HepG2 (cell line): ENCODE results near the gene NCKAP1. TPM values are rescaled to one million over a fixed set of nuclear protein-coding genes. Genes with fewer than 3 reads are reported as not detected.

Experiments used
- ARNT ChIP-seq: fragments of 450-650 bp; IDR thresholded peaks from 2 replicates; pipeline ENCODE4 v1.6.1; 2017
- BRCA1 ChIP-seq: sonication (generic); formaldehyde crosslinking; IDR thresholded peaks from 2 replicates; pipeline ENCODE4 v1.4.0; 2020; ENCODE audit warnings: missing genetic modification reagents
- GABPB1 ChIP-seq: IDR thresholded peaks from 2 replicates; pipeline ENCODE4 v1.6.1; 2016; ENCODE audit warnings: mild to moderate bottlenecking, missing genetic modification reagents, moderate library complexity, missing compliant biosample characterization
- GPN1 ChIP-seq: sonication (generic); formaldehyde crosslinking; IDR thresholded peaks from 2 replicates; pipeline ENCODE4 v1.5.1; 2020; ENCODE audit warnings: missing genetic modification reagents, borderline replicate concordance
- HHEX ChIP-seq: IDR thresholded peaks from 2 replicates; pipeline ENCODE4 v1.6.1; 2016; ENCODE audit warnings: control low read depth
- KDM4B ChIP-seq: sonication (generic); formaldehyde crosslinking; IDR thresholded peaks from 2 replicates; pipeline ENCODE4 v1.4.0; 2020; ENCODE audit warnings: missing genetic modification reagents
- KDM5A ChIP-seq: fragments of 200-600 bp; sonication (generic); IDR thresholded peaks from 2 replicates; pipeline ENCODE4 v1.7.0; 2018; ENCODE audit warnings: antibody characterized with exemption, mild to moderate bottlenecking, low read length, borderline replicate concordance
- MAFG ChIP-seq: sonication (generic); formaldehyde crosslinking; IDR thresholded peaks from 2 replicates; pipeline ENCODE4 v1.5.1; 2020; ENCODE audit warnings: mild to moderate bottlenecking, missing genetic modification reagents
- PBX3 ChIP-seq: sonication (generic); formaldehyde crosslinking; IDR thresholded peaks from 2 replicates; pipeline ENCODE4 v1.8.1; 2023; ENCODE audit warnings: missing genetic modification reagents, inconsistent platforms, borderline replicate concordance
- ZBTB20 ChIP-seq: sonication (generic); formaldehyde crosslinking; IDR thresholded peaks from 2 replicates; pipeline ENCODE4 v1.8.1; 2023; ENCODE audit warnings: missing genetic modification reagents, low read depth, mild to moderate bottlenecking, borderline replicate concordance
- ZBTB21 ChIP-seq: sonication (generic); formaldehyde crosslinking; IDR thresholded peaks from 2 replicates; pipeline ENCODE4 v1.4.0; 2020; ENCODE audit warnings: missing genetic modification reagents
- ZFP82 ChIP-seq: sonication (generic); formaldehyde crosslinking; IDR thresholded peaks from 2 replicates; pipeline ENCODE4 v1.5.1; 2020; ENCODE audit warnings: mild to moderate bottlenecking, missing genetic modification reagents, borderline replicate concordance
- ZHX1 ChIP-seq: sonication (generic); formaldehyde crosslinking; IDR thresholded peaks from 2 replicates; pipeline ENCODE4 v1.8.1; 2022; ENCODE audit warnings: low read depth, mild to moderate bottlenecking, missing genetic modification reagents
- ZMYM3 ChIP-seq: sonication (generic); formaldehyde crosslinking; IDR thresholded peaks from 2 replicates; pipeline ENCODE4 v1.5.1; 2020; ENCODE audit warnings: mild to moderate bottlenecking, missing genetic modification reagents
- ZNF205 ChIP-seq: IDR thresholded peaks from 2 replicates; pipeline ENCODE4 v1.6.1; 2018; ENCODE audit warnings: missing biosample characterization, missing genetic modification reagents
- ZNF362 ChIP-seq: sonication (generic); formaldehyde crosslinking; IDR thresholded peaks from 2 replicates; pipeline ENCODE4 v1.4.0; 2020; ENCODE audit warnings: missing genetic modification reagents, mild to moderate bottlenecking, borderline replicate concordance
- ZNF414 ChIP-seq: sonication (generic); formaldehyde crosslinking; IDR thresholded peaks from 2 replicates; pipeline ENCODE4 v1.5.0; 2020; ENCODE audit warnings: missing genetic modification reagents
- ZNF430 ChIP-seq: sonication (generic); formaldehyde crosslinking; IDR thresholded peaks from 2 replicates; pipeline ENCODE4 v1.9.0; 2021; ENCODE audit warnings: mild to moderate bottlenecking, missing genetic modification reagents
- ZNF616 ChIP-seq: sonication (generic); formaldehyde crosslinking; IDR thresholded peaks from 2 replicates; pipeline ENCODE4 v1.5.0; 2020; ENCODE audit warnings: low read depth, mild to moderate bottlenecking, missing genetic modification reagents
- ZNF678 ChIP-seq: sonication (generic); formaldehyde crosslinking; IDR thresholded peaks from 2 replicates; pipeline ENCODE4 v1.4.0; 2020; ENCODE audit warnings: mild to moderate bottlenecking, missing genetic modification reagents
- ZNF747 ChIP-seq: sonication (generic); formaldehyde crosslinking; IDR thresholded peaks from 2 replicates; pipeline ENCODE4 v1.8.1; 2023; ENCODE audit warnings: missing genetic modification reagents, mild to moderate bottlenecking, borderline replicate concordance
- ZSCAN5A ChIP-seq: sonication (generic); formaldehyde crosslinking; IDR thresholded peaks from 2 replicates; pipeline ENCODE4 v1.8.0; 2022; ENCODE audit warnings: mild to moderate bottlenecking, missing genetic modification reagents, borderline replicate concordance
- polyA plus RNA-seq, 8 experiments: library from polyadenylated mRNA; depleted of rRNA in 3 of 8; stranded (reverse) in 7 of 8; unstranded in 1 of 8; fragments of >200 nt; fragmentation: Illumina TruSeq in 4 of 8; extraction: Trizol in 4 of 8; gene quantifications; 2 replicates each; pipeline versions ENCODE4 v1.2.1 to v1.2.3, GENCODE V29; 2011 to 2016; ENCODE audit warnings: low read depth in 4 of 8, missing spikeins in 1 of 8, mixed read lengths in 1 of 8; ENCODE audit not compliant: insufficient read depth in 1 of 8
- total RNA-seq, 5 experiments: library from RNA; depleted of rRNA; stranded (reverse); fragments of >200 nt; fragmentation: Illumina TruSeq; extraction: Trizol; gene quantifications; 2 replicates each; pipeline ENCODE4 v1.2.3, GENCODE V29; 2016; ENCODE audit warnings: low read depth in 1 of 5

NCKAP1 gene
- total and polyA plus RNA-seq, 2 of the 13 experiments (the other 11 are each of a cell fraction or from before 2014, with no cell fraction given) = 72.1 to 96.3 TPM

- TF ChIP-seq ZNF362 (CRISPR knock-in tag) = no peak
- no peak for TF ChIP-seq ZNF616 (CRISPR knock-in tag)
- TF ChIP-seq MAFG (CRISPR knock-in tag) = no peak
- no peak; the same call in 1 of the 2 replicates for TF ChIP-seq ZNF414 (CRISPR knock-in tag)
- TF ChIP-seq ZBTB21 (CRISPR knock-in tag) = no peak
- no peak for TF ChIP-seq HHEX (CRISPR knock-in tag)
- TF ChIP-seq KDM5A = no peak
- TF ChIP-seq ZNF205 = no peak; the same call in 1 of the 2 replicates
- TF ChIP-seq ZBTB20 (CRISPR knock-in tag) = no peak
- peak; percentile 18 for TF ChIP-seq GABPB1
- TF ChIP-seq ZMYM3 (CRISPR knock-in tag) = 0 out of 2 replicates have a peak, but pooled peaks have one; percentile 45
- TF ChIP-seq ARNT = no peak
- TF ChIP-seq ZNF747 (CRISPR knock-in tag) = no peak
- TF ChIP-seq GPN1 (CRISPR knock-in tag) = no peak
- no peak for TF ChIP-seq ZNF678
- TF ChIP-seq PBX3 = no peak
- 0 out of 2 replicates have a peak, but pooled peaks have one; percentile 73 for TF ChIP-seq BRCA1
- no peak for TF ChIP-seq KDM4B
- TF ChIP-seq ZNF430 (CRISPR knock-in tag) = no peak
- TF ChIP-seq ZFP82 (CRISPR knock-in tag) = no peak
- TF ChIP-seq ZSCAN5A (CRISPR knock-in tag) = peak; percentile 77; the same call in 1 of the 2 replicates
- TF ChIP-seq ZHX1 (CRISPR knock-in tag) = no peak; the same call in 1 of the 2 replicates
These were observed at the start of gene NCKAP1 (continued) for GRCh38 chr2:183038341-183039300.
